K562 (cell line): ENCODE measurements around the gene APBA2.

Source experiments
- ATF7 ChIP-seq: fragments of 450-650 bp; IDR thresholded peaks from 2 replicates; pipeline ENCODE4 v1.7.1; 2014; ENCODE audit warnings: mild to moderate bottlenecking, moderate library complexity
- BACH1 ChIP-seq: fragments of 200-800 bp; sonication (Bioruptor generic); IDR thresholded peaks from 2 replicates; pipeline ENCODE4 v1.6.1; 2016; ENCODE audit warnings: missing genetic modification characterization, missing compliant biosample characterization
- FOXK2 ChIP-seq, 2 experiments: fragments of 450-650 bp; IDR thresholded peaks in 1 of 2; conservative IDR thresholded peaks in 1 of 2; 2 replicates each; pipeline ENCODE4 v1.6.1; 2016; ENCODE audit warnings: low read depth in 2 of 2, mild to moderate bottlenecking in 1 of 2
- SMC3 ChIP-seq: conservative IDR thresholded peaks from 2 replicates; pipeline ENCODE4 v1.6.1; 2011; ENCODE audit warnings: low read depth, low read length, improper control_type of control experiment; ENCODE audit not compliant: insufficient read depth
- ZNF766 ChIP-seq: fragments of 200-800 bp; sonication (Bioruptor generic); conservative IDR thresholded peaks from 2 replicates; pipeline ENCODE4 v1.6.1; 2016; ENCODE audit warnings: missing genetic modification characterization, missing compliant biosample characterization
- TF ChIP-seq, protein P1 (sequence below), 2 experiments: fragments of 450-650 bp in 1 of 2; sonication (generic) in 1 of 2; formaldehyde crosslinking; conservative IDR thresholded peaks; 2 replicates each; pipeline versions ENCODE4 v1.4.0 to v1.8.1; 2020 to 2022; ENCODE audit warnings: mild to moderate bottlenecking in 1 of 2, missing genetic modification reagents in 1 of 2

DNA sequence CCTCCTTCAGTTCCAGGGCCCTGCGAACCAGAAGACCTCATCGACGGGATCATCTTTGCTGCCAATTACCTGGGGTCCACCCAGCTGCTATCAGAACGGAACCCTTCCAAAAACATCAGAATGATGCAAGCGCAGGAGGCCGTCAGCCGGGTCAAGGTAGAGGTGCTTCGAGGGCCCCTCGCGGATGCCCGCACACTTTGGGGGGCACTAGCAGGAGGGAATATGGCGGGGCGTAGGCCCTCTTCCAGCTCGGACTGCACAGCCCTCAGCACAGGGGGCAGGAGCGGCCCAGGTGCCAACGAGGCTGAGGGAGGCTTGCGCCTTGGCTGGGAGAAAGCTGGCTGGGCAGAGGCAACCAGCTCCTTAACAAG is 207.3 kb downstream of the APBA2 start:
- TF ChIP-seq ZNF766 (CRISPR knock-in tag) (no peak), SMC3 (no peak), FOXK2 (conservative IDR thresholded peaks at IDR 0.05 in 1 of 2, IDR thresholded peaks at IDR 0.05 in 1 of 2; ENCODE audit: low read depth in 2 of 2) (no peak), ATF7 (no peak), BACH1 (tag) (no peak)
- TF ChIP-seq, protein P1, sequence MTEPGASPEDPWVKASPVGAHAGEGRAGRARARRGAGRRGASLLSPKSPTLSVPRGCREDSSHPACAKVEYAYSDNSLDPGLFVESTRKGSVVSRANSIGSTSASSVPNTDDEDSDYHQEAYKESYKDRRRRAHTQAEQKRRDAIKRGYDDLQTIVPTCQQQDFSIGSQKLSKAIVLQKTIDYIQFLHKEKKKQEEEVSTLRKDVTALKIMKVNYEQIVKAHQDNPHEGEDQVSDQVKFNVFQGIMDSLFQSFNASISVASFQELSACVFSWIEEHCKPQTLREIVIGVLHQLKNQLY (CRISPR knock-in tag; conservative IDR thresholded peaks at IDR 0.05): no peak
